GM10266 (cell line): Measurements from ENCODE around the gene TMEM192.

ENCODE experiments used
- DNase-seq: peaks from one replicate; pipeline ENCODE4 v3.0.0; 2012; ENCODE audit errors: extremely low spot score
- TF ChIP-seq, protein P1 (sequence below): IDR thresholded peaks from 2 replicates; pipeline ENCODE4 v1.5.1; 2012; ENCODE audit warnings: mild to moderate bottlenecking, low read depth; ENCODE audit not compliant: control insufficient read depth, insufficient read depth; ENCODE audit errors: missing control alignments

The TMEM192 gene

DNA sequence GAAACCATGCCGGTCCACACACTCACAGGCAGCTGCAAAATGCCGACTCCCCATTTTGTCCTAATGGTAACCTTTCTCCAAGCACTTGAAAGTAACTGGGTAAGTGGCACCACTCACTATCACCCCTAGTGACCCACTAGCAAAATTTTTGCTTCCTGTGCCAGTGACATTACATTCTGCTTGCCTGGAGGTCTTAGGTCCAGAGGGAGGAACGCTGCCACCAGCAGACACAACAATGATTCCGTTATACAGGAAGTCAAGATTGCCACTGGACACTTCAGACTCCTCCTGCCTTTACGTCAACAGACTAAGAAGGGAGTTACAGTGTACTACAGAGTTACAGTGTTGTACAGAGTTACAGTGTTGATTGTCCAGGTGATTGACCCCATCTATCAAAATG, 11.8 kb upstream of the TMEM192 start:
- TF ChIP-seq, protein P1, sequence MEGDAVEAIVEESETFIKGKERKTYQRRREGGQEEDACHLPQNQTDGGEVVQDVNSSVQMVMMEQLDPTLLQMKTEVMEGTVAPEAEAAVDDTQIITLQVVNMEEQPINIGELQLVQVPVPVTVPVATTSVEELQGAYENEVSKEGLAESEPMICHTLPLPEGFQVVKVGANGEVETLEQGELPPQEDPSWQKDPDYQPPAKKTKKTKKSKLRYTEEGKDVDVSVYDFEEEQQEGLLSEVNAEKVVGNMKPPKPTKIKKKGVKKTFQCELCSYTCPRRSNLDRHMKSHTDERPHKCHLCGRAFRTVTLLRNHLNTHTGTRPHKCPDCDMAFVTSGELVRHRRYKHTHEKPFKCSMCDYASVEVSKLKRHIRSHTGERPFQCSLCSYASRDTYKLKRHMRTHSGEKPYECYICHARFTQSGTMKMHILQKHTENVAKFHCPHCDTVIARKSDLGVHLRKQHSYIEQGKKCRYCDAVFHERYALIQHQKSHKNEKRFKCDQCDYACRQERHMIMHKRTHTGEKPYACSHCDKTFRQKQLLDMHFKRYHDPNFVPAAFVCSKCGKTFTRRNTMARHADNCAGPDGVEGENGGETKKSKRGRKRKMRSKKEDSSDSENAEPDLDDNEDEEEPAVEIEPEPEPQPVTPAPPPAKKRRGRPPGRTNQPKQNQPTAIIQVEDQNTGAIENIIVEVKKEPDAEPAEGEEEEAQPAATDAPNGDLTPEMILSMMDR = no peak
- DNase-seq = no peak

DNA sequence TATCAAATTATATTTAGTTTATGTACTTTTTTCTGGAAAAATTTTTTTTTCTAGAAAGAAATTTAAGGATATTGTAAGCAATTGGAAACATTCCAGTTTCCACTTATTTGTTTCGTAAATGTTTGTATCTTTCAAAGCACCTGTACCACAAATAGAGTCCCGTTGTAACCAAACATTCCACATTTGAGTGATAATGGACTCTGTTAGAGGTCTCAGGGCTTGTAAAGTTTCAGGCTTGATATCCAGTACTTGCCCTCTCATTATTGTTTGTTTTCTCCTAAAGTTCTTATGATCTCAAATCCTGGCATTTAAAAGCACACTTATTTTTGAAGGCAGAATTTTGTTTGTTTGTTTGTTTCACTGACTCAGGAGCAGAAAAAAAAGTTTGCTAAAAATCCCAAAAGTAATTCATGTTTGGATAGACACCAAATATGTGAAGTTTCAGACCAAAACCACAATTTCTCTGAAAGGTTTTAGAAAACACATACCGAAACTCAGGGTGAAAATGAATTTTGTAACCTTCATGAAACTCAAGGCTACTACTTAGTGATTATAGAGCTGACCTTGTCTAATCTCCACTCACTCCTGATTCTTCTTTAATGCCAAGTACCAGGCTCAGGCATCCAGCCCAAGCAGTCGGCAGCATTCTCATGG, 5.7 kb upstream of the TMEM192 start:
- DNase-seq = peak; percentile 37
- TF ChIP-seq, protein P1 = no peak

DNA sequence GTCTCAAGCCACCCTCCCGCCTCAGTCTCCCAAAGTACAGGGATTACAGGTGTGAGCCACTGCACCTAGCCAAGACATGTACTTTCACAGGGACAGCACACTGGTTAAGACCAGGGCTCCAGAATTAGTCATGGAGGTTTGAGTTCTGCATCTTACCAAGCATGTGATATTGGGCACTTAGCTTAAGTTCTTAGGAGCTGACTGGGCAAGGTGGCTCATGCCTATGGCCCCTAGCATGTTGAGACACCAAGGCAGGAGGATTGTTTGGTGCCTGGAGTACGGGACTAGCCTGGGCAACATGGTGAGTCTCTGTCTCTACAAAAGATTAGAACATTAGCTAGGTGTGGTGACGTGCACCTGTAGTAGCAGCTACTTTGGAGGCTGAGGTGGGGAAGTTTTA, 2.6 kb upstream of the TMEM192 start:
- TF ChIP-seq, protein P1 = no peak
- DNase-seq = no peak

DNA sequence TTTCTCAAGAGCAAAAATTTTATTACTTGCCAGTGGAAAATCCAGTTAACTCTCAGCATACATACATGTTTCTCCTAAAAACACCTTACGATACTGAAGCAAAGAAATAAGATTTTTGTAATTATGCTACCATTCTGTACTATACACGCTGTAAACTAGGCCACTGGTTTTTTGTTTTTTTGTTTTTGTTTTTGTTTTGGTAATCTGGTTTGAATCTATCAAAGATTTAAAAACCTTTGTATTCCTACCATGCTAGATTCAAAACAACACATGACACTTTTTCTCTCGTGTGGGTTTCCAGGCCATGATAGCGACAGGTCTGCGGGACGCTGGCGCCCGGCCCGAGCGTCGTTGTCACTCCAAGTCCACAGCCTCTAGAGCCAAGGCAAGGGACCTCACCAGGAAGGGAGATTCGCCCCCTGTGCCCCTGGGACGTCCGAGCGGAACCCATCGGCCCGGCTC, 723 bp downstream of the TMEM192 start:
- DNase-seq = no peak
- TF ChIP-seq, protein P1 = no peak

DNA sequence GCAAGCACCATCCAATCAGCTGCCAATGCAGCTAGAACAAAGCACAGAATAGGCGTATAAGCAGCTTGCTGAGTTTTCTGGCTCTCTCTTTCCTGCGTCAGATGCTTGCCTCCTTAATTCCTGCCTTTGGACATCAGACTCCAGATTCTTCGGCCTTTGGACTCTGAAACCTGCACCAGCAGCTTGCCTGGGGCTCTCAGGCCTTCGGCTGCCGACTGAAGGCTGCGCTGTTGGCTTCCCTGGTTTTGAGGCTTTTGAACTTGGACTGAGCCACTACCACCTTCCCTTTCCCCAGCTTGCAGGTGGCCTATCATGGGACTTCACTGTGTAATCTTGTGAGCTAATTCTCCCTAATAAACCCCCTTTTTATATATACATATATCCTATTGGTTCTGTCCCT, 6.1 kb downstream of the TMEM192 start:
- TF ChIP-seq, protein P1 = no peak
- DNase-seq = no peak

DNA sequence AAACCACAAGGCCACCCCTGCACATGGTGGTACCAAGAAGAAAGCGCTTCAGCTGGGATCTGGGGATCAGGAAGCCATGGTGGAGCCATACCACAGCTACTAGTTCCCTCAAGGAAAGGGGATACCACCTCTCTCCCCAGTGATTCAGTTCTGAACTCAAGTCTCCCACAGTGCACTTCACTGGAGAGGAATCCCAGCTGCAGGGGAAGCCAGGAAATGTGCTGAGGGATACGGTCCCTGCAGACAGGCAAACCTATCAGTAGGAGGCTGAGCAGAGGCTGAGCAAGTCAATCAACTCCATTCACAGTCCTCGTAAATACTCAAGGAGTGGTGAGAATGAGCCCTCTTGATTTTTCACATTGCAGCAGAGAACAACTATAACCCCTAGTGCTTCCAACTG, 11.0 kb downstream of the TMEM192 start:
- DNase-seq = no peak
- TF ChIP-seq, protein P1 = no peak

DNA sequence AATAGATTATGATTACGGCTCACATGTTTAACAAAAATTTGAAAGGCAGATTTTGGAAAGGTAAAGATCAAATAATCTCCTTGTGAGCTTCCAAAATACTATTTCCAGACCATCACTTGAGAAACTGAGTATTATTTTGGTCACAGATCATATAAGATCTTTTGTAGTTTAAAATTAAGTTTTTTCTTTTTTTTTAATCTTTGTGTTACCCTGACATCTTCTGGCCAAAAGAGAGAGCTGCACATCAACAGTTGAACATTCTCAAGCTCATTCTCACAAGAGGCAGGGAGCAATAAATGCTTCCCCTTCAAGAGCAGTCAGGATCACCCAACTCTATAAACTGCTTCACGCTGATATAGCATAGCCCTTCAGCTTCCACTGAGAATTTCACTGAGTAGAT, 15.9 kb downstream of the TMEM192 start:
- no peak for DNase-seq

More for the DNA sequence above, 15.9 kb downstream of the TMEM192 start:
- TF ChIP-seq, protein P1 = peak; percentile 47
